Suprapubic skin (tissue), 4 donors: ENCODE results near the gene GSTK1.

Experiments
- POLR2A ChIP-seq, 2 donors: fragments of 450-650 bp; IDR thresholded peaks; one replicate each; pipeline ENCODE4 v1.6.1; 2017; ENCODE audit warnings: antibody characterized with exemption in 2 of 2, mild to moderate bottlenecking in 2 of 2, moderate library complexity in 2 of 2
- POLR2AphosphoS5 ChIP-seq, 3 donors: sonication (generic); formaldehyde crosslinking; IDR thresholded peaks; one replicate each; pipeline ENCODE4 v1.6.1; 2017; ENCODE audit warnings: antibody characterized with exemption in 3 of 3
- TF ChIP-seq, protein P1 (sequence below), 2 donors: fragments of 200-600 bp in 1 of 2; fragments of 450-650 bp in 1 of 2; sonication (generic) in 1 of 2; IDR thresholded peaks; one replicate each; pipeline ENCODE4 v1.5.1; 2016 to 2019; ENCODE audit warnings: antibody characterized with exemption in 2 of 2, mild to moderate bottlenecking in 1 of 2, moderate library complexity in 1 of 2

DNA sequence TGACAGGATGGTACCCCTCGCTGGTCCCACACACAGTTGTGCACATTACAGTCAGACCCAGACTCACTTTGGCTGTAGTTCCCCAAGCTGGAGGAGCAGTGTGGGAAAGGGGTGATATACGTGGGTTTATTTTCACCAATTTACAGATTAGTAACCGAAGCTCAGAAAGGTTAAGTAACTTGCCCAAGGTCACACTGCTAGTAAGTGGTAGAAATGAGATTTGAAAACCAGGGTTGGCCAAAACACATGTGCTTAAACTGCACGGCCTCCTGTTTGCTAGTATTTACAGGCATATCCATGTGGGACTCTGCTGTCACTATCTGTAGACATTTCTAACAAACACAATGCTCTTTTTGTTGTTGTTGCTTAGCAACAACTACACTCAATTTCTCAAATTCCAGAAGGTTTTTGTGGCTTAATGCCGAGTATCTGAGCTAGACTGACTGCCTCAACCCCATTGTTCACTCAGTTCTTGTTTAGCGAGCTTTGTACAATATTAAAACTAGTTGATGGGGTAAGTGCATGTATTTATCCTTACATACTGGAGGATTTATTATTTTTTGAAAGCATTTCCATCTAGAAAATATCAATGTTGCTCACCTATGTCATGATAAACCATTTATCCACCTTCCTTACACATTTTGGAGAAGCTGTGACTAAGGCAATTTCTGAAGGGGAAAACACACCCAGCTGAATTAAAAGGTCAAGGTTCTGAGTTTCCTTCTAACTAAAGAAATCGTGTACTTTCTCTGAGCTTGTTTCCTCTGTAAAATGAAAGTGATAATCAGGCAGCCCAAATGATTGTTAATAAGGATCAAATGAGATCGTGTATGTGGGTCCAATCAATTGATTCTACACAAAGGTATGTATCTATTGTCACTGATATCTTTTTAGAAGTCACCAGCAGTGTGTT is 16.2 kb downstream of the GSTK1 start:
- TF ChIP-seq, protein P1, sequence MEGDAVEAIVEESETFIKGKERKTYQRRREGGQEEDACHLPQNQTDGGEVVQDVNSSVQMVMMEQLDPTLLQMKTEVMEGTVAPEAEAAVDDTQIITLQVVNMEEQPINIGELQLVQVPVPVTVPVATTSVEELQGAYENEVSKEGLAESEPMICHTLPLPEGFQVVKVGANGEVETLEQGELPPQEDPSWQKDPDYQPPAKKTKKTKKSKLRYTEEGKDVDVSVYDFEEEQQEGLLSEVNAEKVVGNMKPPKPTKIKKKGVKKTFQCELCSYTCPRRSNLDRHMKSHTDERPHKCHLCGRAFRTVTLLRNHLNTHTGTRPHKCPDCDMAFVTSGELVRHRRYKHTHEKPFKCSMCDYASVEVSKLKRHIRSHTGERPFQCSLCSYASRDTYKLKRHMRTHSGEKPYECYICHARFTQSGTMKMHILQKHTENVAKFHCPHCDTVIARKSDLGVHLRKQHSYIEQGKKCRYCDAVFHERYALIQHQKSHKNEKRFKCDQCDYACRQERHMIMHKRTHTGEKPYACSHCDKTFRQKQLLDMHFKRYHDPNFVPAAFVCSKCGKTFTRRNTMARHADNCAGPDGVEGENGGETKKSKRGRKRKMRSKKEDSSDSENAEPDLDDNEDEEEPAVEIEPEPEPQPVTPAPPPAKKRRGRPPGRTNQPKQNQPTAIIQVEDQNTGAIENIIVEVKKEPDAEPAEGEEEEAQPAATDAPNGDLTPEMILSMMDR (IDR thresholded peaks at IDR 0.05), result no peak
- no peak for TF ChIP-seq POLR2AphosphoS5 (IDR thresholded peaks at IDR 0.05)
- TF ChIP-seq POLR2A (IDR thresholded peaks at IDR 0.05), result no peak
